ENCODE data around the gene ATP1B3.

- no peak for TF ChIP-seq CTCF (IDR thresholded peaks at IDR 0.05; ENCODE audit: low read depth, low read length, poor library complexity, severe bottlenecking)
- no peak for TF ChIP-seq EZH2phosphoT487 (IDR thresholded peaks at IDR 0.05; ENCODE audit: borderline replicate concordance, low read length)
These were observed 27.8 kb downstream of the ATP1B3 start for GRCh38 chr3:141904203-141904602.
